Fibroblast of the conjunctiva (primary cell): ENCODE measurements around the gene SORCS2.

Experiments used
- DNase-seq: peaks from one replicate; pipeline ENCODE4 v3.0.0-alpha.2; 2010; ENCODE audit warnings: low read depth

SORCS2 gene

DNA sequence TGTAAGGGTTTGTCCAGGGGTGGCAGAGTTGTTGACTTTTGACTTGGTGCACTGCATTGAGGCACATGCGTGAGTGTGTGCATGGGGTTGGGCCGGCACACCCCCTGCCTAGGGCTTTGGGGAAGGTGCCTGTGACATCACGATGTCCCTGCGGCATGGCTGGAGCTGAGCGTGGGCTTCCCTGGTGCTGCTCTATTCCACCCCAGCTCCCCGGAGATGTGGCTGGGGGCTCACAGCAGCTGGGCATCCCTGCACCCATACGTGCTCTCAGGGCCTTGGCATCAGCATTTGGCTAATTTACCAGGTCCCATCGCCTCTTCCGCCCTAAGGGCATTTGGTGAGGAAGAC, 236.7 kb downstream of the SORCS2 start:
- no peak for DNase-seq

DNA sequence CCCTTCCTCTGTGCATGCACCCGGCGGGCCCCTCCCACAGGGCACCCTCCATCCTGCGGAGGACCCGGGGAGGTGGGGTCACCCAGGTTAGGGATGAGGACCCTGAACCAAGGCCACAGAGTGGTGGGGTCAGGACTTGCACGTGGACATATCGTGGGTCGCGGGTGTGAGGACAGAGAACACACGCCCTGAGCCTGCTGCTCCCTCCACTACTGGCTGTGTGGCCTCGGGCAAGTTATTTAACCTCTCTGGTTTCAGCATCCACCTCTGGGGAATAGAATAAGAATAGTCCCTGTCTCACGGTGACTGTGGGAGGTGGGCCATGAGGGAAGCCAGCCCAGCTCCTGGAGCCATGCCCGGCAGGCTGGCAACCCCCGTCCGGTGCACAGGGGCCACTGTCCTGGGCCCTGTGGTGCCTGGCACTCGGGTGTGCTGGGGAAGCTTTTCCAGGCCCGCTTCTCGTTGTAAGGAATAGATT, 237.3 kb downstream of the SORCS2 start:
- DNase-seq: no peak

DNA sequence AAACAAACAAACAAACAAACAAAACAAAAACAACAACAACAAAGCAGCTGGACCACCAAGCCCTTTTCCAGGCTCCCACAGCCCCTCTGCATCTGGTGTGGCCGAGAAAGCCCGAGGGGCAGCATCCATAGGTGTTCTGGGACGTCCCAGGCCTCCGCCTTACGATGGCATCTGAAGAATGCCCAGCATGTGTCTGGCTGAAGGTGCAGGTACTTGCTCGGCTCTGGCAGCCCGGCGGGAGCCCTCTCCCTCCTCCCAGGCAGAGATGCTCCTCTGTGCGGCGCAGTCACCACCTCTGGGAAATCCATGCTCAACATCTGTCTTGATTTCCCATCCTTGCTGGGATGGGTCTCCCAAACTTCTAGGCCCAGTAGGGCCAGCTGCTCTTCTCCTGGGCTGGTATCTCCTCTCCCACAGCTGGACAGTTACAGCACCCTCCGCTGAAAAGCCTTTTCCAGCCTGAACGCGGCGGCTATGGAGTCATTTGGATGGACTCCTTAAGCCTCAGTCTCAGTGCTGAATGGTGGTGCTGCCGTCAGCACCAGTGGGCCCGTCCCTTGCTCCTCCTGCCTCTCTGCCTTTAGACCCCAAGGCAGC, 238.1 kb downstream of the SORCS2 start:
- no peak for DNase-seq

DNA sequence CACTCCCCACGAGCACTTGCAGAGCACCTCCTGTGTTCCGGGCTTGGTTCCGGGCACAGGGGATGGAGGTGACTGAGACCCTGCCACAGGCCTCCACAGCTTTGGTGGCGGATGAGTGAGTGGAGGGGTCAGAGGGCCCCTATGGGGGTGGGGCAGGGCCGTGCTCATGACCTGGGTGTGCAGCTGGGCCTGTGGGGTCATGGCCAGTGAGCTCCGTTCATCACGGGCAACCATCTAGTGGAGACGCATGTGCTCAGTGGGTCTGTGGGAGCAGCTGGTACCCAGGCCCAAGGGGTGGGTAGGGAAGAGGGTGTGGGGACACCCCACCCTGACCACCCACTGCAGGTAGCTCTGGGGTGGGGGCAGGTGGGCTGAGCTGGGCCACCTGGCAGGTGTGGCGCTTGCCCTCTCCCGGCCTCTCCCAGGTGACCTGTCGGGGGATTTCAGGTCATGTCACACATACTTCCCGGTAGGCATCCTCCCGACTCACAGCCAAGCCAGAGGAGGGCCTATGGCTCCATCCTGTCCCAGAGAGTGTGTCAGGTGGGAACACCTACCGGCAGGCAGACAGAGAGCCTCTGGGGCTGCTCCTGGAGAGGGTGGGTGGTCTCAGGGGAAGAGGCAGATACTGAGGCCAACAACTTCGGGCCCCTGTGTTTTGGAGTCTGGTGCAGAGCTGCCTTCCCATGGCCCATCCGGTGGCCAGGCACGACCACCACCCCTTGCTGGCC, 238.8 kb downstream of the SORCS2 start:
- DNase-seq: no peak

DNA sequence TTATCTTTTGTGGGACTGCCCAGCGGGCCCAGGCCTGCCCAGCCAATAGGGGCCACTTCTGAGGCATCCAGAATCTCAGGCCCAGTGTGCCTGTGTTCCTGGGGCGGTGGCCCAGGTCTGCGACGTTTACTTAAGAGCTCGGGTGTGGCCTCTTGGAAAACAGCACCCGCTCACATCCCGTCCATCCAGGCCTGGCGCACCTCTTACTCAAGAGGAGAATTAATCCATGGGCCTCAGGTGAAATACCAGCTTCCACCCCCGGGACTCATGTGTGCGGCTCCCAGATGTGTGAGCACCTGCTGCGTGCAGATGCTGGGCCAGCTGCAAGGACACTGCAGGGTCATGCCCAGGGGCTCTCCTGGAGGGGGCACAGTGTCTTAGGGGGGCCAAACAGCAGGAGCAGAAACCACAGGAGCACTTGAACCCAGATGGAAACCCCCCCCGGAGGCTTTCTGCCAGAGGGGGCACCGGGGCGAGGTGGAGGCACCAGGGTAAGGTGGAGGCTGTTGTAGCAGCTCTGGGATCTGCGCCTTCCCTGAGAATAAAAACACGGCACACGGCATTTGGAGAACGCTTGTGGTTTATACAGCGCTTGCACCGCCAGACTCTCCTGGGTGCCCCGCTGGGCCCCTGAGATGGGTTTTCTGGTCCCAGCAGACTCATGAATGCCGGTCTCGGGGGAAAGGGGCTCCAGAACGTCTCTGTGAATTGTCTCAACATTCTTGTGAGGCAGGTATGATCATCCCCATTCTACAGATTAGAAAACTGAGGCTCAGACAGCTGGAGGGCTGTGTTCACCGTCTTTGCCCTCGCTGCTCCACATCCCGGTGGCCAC, 239.6 kb downstream of the SORCS2 start:
- DNase-seq: no peak

- no peak for DNase-seq
Measured at GRCh38 chr4:7432531-7433375, 240.4 kb downstream of the SORCS2 start.

- no peak for DNase-seq
Measured at GRCh38 chr4:7433376-7434140, 241.2 kb downstream of the SORCS2 start.

DNA sequence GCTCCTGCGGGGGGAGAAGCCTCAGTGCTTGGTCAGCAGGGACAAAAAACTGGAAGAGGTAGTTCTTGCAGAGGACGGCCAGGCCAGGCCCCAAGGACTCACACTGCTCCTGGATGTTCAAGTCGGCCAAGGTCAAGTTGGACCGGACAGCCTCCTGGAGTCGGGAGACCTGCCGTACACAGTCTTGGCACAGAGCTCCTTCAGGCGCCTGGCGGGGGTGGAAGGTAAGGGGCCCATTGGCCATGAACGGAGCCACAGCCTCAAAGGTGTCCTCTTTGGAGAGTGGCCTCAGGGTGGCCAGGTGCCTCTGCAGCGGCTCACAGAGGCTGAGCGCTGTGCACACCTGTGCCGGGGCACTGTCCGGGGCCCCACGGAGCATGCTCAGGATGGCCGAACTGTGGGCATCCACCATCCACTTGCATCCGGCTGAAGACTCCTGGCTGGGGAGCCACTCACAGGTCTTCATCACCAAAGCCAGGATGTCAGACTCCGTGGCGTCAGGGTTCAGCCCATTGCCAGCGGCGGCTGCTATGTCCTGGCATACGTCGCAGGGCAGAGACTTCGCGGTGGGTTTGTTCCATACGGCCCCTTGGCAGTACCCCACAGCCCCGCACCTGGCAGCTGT, 241.9 kb downstream of the SORCS2 start:
- DNase-seq: no peak

- DNase-seq: no peak
Measured at GRCh38 chr4:7434766-7435150, 242.4 kb downstream of the SORCS2 start, which contains the start of gene PSAPL1. Gene PSAPL1 (minus strand): TSS chr4:7434930. CDS start chr4:7434879, 51 bp downstream.

DNA sequence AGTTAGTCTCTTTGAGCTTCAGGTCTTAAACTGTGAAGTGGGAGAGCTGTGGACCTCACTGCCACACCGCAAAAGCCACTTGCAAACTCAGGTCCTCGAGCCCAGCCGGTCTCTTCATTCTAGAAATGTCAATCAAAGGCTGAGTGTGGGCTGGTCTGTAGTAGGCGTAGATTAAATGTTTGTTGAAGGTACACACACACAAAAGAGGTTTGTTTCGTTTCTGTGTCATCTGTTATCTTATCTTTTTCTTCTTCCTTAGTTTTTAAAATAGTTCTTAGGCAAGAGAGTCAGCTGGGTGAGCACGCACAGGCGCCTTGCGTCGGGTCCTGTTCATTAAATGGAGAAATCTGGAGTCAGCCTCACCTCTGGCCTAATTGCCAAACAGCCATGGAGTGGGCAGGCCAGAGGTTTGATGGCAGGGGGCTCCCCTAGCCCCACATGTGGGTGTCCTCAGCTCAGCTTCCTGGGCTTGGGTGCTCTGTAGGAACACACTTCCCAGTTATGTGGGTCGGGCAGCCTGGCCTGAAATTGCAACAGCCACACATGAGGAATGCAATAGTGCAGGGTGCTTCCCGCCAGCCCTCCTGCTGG, 243.2 kb downstream of the SORCS2 start:
- no peak for DNase-seq

GRCh38 chr4:7436256-7436655, 243.9 kb downstream of the SORCS2 start:
- no peak for DNase-seq

GRCh38 chr4:7439699-7440098, 247.4 kb downstream of the SORCS2 start:
- no peak for DNase-seq

DNA sequence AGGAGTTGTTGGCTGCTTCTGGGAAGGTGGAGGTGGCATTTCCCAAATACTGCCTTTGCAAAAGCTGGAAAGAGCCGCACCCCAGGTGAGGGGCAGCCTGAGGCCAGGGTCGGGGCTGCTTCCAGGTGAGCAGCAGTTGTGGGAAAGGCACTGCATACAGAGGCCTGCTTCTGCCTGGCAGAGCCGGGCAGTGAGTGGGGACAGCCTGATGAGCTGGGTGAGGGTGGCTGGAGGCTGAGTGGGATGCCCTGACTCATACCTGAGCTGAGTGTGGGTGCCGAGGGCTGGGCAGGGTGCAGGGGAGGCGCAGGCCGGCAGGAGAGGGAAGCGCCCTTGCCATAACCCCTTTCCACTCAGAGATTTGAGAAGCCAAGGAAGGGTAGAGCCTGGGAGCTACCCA, 248.9 kb downstream of the SORCS2 start:
- no peak for DNase-seq

DNA sequence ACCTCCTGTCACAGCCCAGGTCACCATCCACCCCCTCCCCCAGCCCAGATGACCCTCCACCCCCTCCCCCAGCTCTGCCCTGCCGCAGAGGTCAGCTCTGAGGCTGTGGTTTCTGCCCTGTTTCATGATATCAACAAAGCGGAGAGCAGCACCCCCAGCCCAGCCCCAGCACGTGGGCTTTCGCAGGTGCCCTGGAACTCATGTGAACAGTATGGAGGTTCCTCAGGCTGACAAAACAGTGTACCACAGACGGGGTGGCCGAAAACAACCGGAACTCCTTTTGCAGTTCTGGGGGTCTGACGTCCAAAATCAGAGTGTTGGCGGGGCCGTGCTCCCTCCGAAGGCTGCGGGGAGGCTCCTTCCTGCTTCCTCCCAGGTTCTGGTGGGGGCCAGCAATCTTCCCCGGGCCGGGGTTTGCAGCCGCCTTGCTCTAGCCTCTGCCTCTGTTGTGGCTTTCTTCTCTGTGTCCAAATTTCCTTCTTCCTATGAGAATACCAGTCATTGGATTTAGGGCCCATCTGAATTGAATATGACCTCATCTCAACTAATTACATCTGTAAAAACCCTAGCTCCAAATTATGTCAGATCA, 250.3 kb downstream of the SORCS2 start:
- no peak for DNase-seq

DNA sequence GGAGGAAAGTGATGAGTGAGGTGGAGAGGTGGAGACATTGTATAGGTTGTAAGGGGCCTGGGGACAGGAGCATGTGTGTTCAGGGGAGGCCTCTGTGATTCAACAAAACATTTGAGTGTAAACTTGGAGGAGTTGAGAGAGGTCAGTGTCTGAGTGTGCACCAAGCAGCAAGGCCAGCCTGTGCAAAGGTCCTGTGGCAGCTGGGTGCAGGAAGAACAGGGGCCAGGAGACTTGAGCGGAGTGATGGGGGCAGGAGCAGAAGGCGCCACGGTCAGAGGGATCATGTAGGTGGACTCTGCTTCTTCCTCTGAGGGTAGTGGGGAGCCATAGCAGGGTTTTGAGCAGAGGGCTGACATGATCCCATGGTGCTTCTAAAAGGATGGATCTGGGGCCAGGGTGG, 252.0 kb downstream of the SORCS2 start:
- DNase-seq: no peak

GRCh38 chr4:7444731-7445130, 252.4 kb downstream of the SORCS2 start:
- DNase-seq: no peak

DNA sequence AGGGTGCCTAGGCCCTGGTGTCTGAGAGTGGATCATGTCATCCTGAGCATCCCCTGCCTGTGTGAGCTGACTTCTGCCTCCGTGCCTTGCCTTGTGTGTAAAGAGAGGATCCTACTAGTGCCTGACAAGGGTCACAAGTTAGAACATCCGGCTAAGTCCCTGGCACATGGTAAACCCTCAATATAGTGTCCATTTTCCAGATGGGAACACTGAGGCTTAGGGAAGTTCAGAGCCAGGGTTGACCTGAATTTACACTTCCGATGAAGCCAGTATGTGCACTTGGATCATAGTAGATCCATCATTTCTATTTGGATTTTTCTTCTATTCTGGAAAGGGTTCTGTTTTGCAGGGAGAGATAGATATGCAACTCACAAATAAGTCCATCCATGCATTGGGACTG, 254.9 kb downstream of the SORCS2 start:
- no peak for DNase-seq

DNA sequence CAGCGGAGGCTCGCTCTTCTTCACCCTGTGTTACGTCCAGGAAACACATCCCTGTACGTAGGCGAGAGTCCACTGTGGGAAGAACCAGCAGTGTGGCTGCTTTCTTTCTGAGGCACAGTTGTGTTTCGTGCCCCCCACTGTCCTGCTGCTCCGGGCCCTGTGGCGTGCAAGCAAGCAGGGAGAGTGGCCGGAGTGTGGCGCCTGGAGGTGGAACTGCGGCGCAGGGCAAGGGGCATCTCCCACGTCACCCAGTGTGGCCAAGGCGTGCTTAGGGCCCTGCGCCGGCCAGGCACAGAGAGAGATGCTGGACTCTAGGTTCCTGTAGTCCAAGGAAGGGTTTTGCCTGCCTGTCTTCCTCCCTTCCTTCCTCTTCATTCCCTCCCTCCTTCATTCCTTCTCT, 255.7 kb downstream of the SORCS2 start:
- DNase-seq: no peak

DNA sequence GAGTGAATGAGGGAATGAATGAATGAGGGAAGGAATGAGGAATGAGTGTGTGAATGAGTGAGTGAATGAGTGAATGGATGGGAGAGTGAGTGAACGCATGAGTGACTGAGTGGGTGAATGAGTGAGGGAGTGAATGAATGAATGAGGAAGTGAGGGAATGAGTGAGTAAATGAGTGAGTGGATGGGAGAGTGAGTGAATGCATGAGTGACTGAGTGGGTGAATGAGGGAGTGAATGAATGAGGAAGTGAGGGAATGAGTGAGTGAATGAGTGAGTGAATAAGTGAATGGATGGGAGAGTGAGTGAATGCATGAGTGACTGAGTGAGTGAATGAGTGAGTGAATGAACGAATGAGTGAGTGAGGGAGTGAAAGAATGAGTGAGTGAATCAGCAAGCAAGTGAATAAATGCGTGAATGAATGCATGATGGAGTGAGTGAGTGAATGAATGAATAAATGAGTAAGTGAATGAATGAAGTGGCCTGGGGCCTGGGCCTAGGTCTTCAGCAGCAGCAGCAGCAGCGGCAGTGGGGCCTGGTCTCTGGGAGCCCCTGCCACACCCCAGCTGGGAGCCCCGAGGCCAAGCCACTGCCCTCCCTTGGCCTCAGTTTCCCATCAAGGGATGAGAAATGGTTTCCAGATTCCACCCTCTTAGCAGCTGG, 258.6 kb downstream of the SORCS2 start:
- no peak for DNase-seq

GRCh38 chr4:7451434-7451789, 259.1 kb downstream of the SORCS2 start:
- DNase-seq: no peak
